Sigmoid colon (tissue), 4 donors: Measurements from ENCODE around the gene NBPF20.
"Not testable (repeated sequence)": the region's sequence is repeated elsewhere in the genome, so short reads cannot be mapped to it uniquely, and the experiment has no call there.

Experiments used
- EP300 ChIP-seq, 4 donors: sonication (generic); formaldehyde crosslinking; IDR thresholded peaks; one replicate each; pipeline ENCODE4 v1.6.1; 2017; ENCODE audit warnings: antibody characterized with exemption in 4 of 4
- POLR2A ChIP-seq, 2 donors: fragments of 450-650 bp; IDR thresholded peaks; one replicate each; pipeline ENCODE4 v1.6.1; 2016; ENCODE audit warnings: antibody characterized with exemption in 2 of 2, mild to moderate bottlenecking in 2 of 2, moderate library complexity in 2 of 2
- POLR2AphosphoS5 ChIP-seq, 4 donors: sonication (generic); formaldehyde crosslinking; IDR thresholded peaks; one replicate each; pipeline ENCODE4 v1.6.1; 2017; ENCODE audit warnings: antibody characterized with exemption in 4 of 4
- TF ChIP-seq, protein P1 (sequence below), 4 experiments: fragments of 450-650 bp in 3 of 4; fragments of 200-600 bp in 1 of 4; IDR thresholded peaks; one replicate each; pipeline ENCODE4 v1.5.1; 2016 to 2019; ENCODE audit warnings: antibody characterized with exemption in 4 of 4, mild to moderate bottlenecking in 3 of 4, moderate library complexity in 2 of 4

DNA sequence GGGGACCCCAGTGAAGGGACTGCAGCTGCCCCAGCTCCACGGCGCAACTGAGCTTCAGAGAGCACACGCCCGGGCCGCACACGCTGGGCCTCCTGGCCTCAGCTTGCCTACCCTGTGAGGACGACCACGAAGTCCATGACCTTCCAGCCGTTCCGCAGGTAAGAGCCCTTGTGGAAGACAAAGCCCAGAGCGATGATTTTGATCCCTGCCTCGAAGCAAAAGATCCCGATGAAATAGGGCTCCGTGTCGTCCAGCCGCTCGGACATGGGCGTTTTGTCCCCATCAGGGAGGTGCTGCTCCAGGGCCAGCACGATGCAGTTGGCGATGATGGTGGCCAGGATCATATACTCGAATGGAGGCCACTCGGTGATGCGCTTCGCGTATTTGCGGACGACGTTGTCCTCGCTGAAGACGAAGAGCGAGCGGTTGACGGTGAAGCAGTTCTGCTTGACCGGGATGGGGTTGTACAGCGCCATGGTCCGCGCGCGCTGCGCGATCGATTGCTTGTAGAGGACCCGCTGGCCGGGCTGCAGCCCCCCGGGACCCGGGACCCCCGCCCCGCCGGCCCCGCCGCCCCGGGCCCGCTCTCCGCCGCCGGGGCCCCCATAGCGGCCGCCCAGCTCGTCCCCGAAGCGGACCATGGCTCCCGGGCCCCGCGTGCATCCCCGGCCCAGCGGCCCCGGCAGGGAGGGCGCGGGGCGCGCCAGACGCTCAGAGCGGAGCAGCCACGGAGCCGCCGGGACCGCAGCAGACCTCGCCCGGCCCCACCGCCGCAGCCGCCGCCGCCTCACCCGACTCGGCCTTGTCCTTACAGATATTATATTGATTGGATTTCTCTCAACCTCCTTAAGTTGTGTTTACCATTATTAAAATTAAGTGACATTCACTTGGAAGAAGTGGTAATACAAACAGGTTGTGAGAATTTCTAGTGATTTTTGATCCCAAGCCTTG, 28.7 kb upstream of the NBPF20 start:
- not testable (repeated sequence) for TF ChIP-seq POLR2AphosphoS5, POLR2A, EP300 (IDR thresholded peaks at IDR 0.05)
- TF ChIP-seq, protein P1, sequence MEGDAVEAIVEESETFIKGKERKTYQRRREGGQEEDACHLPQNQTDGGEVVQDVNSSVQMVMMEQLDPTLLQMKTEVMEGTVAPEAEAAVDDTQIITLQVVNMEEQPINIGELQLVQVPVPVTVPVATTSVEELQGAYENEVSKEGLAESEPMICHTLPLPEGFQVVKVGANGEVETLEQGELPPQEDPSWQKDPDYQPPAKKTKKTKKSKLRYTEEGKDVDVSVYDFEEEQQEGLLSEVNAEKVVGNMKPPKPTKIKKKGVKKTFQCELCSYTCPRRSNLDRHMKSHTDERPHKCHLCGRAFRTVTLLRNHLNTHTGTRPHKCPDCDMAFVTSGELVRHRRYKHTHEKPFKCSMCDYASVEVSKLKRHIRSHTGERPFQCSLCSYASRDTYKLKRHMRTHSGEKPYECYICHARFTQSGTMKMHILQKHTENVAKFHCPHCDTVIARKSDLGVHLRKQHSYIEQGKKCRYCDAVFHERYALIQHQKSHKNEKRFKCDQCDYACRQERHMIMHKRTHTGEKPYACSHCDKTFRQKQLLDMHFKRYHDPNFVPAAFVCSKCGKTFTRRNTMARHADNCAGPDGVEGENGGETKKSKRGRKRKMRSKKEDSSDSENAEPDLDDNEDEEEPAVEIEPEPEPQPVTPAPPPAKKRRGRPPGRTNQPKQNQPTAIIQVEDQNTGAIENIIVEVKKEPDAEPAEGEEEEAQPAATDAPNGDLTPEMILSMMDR (IDR thresholded peaks at IDR 0.05) = not testable (repeated sequence)
